WTC11 (cell line): Measurements from ENCODE around the gene ANKDD1B. TPM values are rescaled to one million over a fixed set of nuclear protein-coding genes. Genes with fewer than 3 reads are reported as not detected.

Experiments used
- ATAC-seq: fragments of 200-7000 bp; cut with Tn5 transposase; 2 replicates; pipeline ENCODE4 v1.10.0; 2021; ENCODE audit warnings: mild to moderate bottlenecking, moderate library complexity
- CTCF ChIA-PET: fragments of 300-600 bp; sonication (Branson Sonifier 250); formaldehyde crosslinking; loops from one replicate; lab custom pipeline; 2021; ENCODE audit warnings: antibody characterized with exemption; lab: Charles Lee
- POLR2A ChIA-PET: fragments of 350-600 bp; sonication (Branson Sonifier 250); formaldehyde crosslinking; loops from one replicate; lab custom pipeline; 2021; ENCODE audit warnings: antibody characterized with exemption; lab: Charles Lee
- DNase-seq: peaks from one replicate; pipeline ENCODE4 v3.0.0; 2021; ENCODE audit warnings: low spot score
- H3K27ac Mint-ChIP-seq: 2 replicates; pipeline ENCODE4 v1.8.0; 2021; ENCODE audit warnings: mixed read lengths
- H3K27me3 Mint-ChIP-seq: 2 replicates; pipeline ENCODE4 v1.8.0; 2021; ENCODE audit warnings: low read depth, mild to moderate bottlenecking, moderate library complexity, mixed read lengths
- H3K36me3 Mint-ChIP-seq: 2 replicates; pipeline ENCODE4 v1.8.0; 2021; ENCODE audit warnings: mixed read lengths
- H3K4me1 Mint-ChIP-seq: 2 replicates; pipeline ENCODE4 v1.8.0; 2022; ENCODE audit warnings: mixed read lengths
- H3K4me3 Mint-ChIP-seq: 2 replicates; pipeline ENCODE4 v1.8.0; 2021; ENCODE audit warnings: mild to moderate bottlenecking, moderate library complexity, mixed read lengths
- H3K9me3 Mint-ChIP-seq: 2 replicates; pipeline ENCODE4 v1.8.0; 2021; ENCODE audit warnings: mixed read lengths
- AFF4 ChIP-seq: sonication (generic); formaldehyde crosslinking; IDR thresholded peaks from 2 replicates; pipeline ENCODE4 v1.8.1; 2023; ENCODE audit warnings: mild to moderate bottlenecking, missing genetic modification reagents, borderline replicate concordance
- ATF3 ChIP-seq: sonication (generic); formaldehyde crosslinking; conservative IDR thresholded peaks from 2 replicates; pipeline ENCODE4 v1.8.1; 2022; ENCODE audit warnings: mild to moderate bottlenecking, missing genetic modification reagents
- CDX4 ChIP-seq: fragments of 250-450 bp; sonication (Bioruptor Pico); IDR thresholded peaks from 2 replicates; pipeline ENCODE4 v1.9.0; 2021; ENCODE audit warnings: moderate library complexity, mild to moderate bottlenecking, inconsistent platforms, borderline replicate concordance
- CREB1 ChIP-seq: sonication (generic); formaldehyde crosslinking; IDR thresholded peaks from 2 replicates; pipeline ENCODE4 v1.8.0; 2023; ENCODE audit warnings: mild to moderate bottlenecking, missing genetic modification reagents
- EMX1 ChIP-seq: fragments of 250-450 bp; sonication (Bioruptor Pico); IDR thresholded peaks from 2 replicates; pipeline ENCODE4 v1.8.0; 2021; ENCODE audit warnings: mild to moderate bottlenecking
- GRHL2 ChIP-seq: fragments of 250-450 bp; sonication (Bioruptor Pico); IDR thresholded peaks from 2 replicates; pipeline ENCODE4 v1.8.0; 2022; ENCODE audit warnings: mild to moderate bottlenecking, moderate library complexity; ENCODE audit not compliant: insufficient replicate concordance, severe bottlenecking
- IRF2 ChIP-seq: sonication (generic); formaldehyde crosslinking; IDR thresholded peaks from 2 replicates; pipeline ENCODE4 v1.8.0; 2022; ENCODE audit warnings: low read depth, missing genetic modification reagents, borderline replicate concordance
- MYBL2 ChIP-seq: sonication (generic); formaldehyde crosslinking; IDR thresholded peaks from 2 replicates; pipeline ENCODE4 v1.8.1; 2023; ENCODE audit warnings: mild to moderate bottlenecking, moderate library complexity, missing genetic modification reagents
- OVOL2 ChIP-seq: fragments of 250-450 bp; sonication (Bioruptor Pico); IDR thresholded peaks from 2 replicates; pipeline ENCODE4 v1.9.0; 2021; ENCODE audit warnings: mild to moderate bottlenecking, borderline replicate concordance
- PREB ChIP-seq: sonication (generic); formaldehyde crosslinking; IDR thresholded peaks from 2 replicates; pipeline ENCODE4 v1.8.1; 2022; ENCODE audit warnings: mild to moderate bottlenecking, missing genetic modification reagents, moderate library complexity, borderline replicate concordance
- STAT6 ChIP-seq: sonication (generic); formaldehyde crosslinking; conservative IDR thresholded peaks from 2 replicates; pipeline ENCODE4 v1.8.1; 2023; ENCODE audit warnings: mild to moderate bottlenecking, low read depth, missing genetic modification reagents, moderate library complexity
- TEAD4 ChIP-seq: sonication (generic); formaldehyde crosslinking; IDR thresholded peaks from 2 replicates; pipeline ENCODE4 v1.8.0; 2022; ENCODE audit warnings: mild to moderate bottlenecking, missing genetic modification reagents
- USF1 ChIP-seq: sonication (generic); formaldehyde crosslinking; IDR thresholded peaks from 2 replicates; pipeline ENCODE4 v1.8.0; 2022; ENCODE audit warnings: mild to moderate bottlenecking, missing genetic modification reagents
- ZBTB43 ChIP-seq: sonication (generic); formaldehyde crosslinking; IDR thresholded peaks from 2 replicates; pipeline ENCODE4 v1.8.1; 2023; ENCODE audit warnings: mild to moderate bottlenecking, missing genetic modification reagents
- ZNF138 ChIP-seq: sonication (generic); formaldehyde crosslinking; conservative IDR thresholded peaks from 2 replicates; pipeline ENCODE4 v1.8.1; 2022; ENCODE audit warnings: mild to moderate bottlenecking, moderate library complexity, missing genetic modification reagents
- ZNF232 ChIP-seq: sonication (generic); formaldehyde crosslinking; IDR thresholded peaks from 2 replicates; pipeline ENCODE4 v1.8.0; 2022; ENCODE audit warnings: mild to moderate bottlenecking, missing genetic modification reagents
- ZNF263 ChIP-seq: sonication (generic); formaldehyde crosslinking; IDR thresholded peaks from 2 replicates; pipeline ENCODE4 v1.8.1; 2022; ENCODE audit warnings: low read depth, mild to moderate bottlenecking, moderate library complexity, missing genetic modification reagents
- ZNF396 ChIP-seq: fragments of 250-450 bp; sonication (Bioruptor Pico); IDR thresholded peaks from 2 replicates; pipeline ENCODE4 v1.8.0; 2021; ENCODE audit warnings: mild to moderate bottlenecking, moderate library complexity, borderline replicate concordance
- total RNA-seq: library from RNA; stranded (reverse); gene quantifications from 3 replicates; pipeline ENCODE4 v1.2.3, GENCODE V29; 2021

ANKDD1B gene
- total RNA-seq, 1 experiment from 2014 or later, result 0.28 TPM

GRCh38 chr5:75685141-75685540, 73.9 kb downstream of the ANKDD1B start:
- Mint-ChIP-seq H3K9me3 (no peaks in the 10 kb centered on the region), H3K27ac (no peak overlapping the region), H3K4me1 (no peaks in the 10 kb centered on the region), H3K4me3 (no peak overlapping the region), H3K36me3 (peaks cover 17% of the 10 kb centered on the region), H3K27me3 (no peaks in the 10 kb centered on the region)
- DNase-seq (no peak), ATAC-seq (no peak)
- no peak for TF ChIP-seq CREB1 (CRISPR knock-in tag)
- TF ChIP-seq GRHL2 (CRISPR knock-in tag), result no peak
- no peak for TF ChIP-seq TEAD4 (CRISPR knock-in tag)
- ChIA-PET CTCF (no interaction called here), POLR2A (no interaction called here)

- CTCF ChIA-PET, result no interaction called here
- H3K4me3 Mint-ChIP-seq, result no peak overlapping the region
- DNase-seq (no peak), ATAC-seq (no peak)
- H3K36me3 Mint-ChIP-seq, result peaks cover 17% of the 10 kb centered on the region
- H3K9me3 Mint-ChIP-seq, result no peaks in the 10 kb centered on the region
- no peak overlapping the region for H3K27ac Mint-ChIP-seq
- no peaks in the 10 kb centered on the region for H3K4me1 Mint-ChIP-seq
- POLR2A ChIA-PET, result no interaction called here
- H3K27me3 Mint-ChIP-seq, result no peaks in the 10 kb centered on the region
- no peak for TF ChIP-seq MYBL2 (CRISPR knock-in tag)
- TF ChIP-seq EMX1 (CRISPR knock-in tag), result no peak
- no peak for TF ChIP-seq OVOL2 (CRISPR knock-in tag)
- no peak for TF ChIP-seq ZNF396 (CRISPR knock-in tag)
- no peak for TF ChIP-seq CDX4 (CRISPR knock-in tag)
- TF ChIP-seq, all 79 proteins: peak for 0
Observed at GRCh38 chr5:75686480-75686879, 75.2 kb downstream of the ANKDD1B start.

GRCh38 chr5:75690669-75691068, 79.4 kb downstream of the ANKDD1B start:
- ATAC-seq (no peak), DNase-seq (no peak)
- Mint-ChIP-seq H3K4me3 (no peak overlapping the region), H3K4me1 (peaks cover 9% of the 10 kb centered on the region), H3K27me3 (no peaks in the 10 kb centered on the region), H3K36me3 (peaks cover 23% of the 10 kb centered on the region), H3K9me3 (no peaks in the 10 kb centered on the region), H3K27ac (no peak overlapping the region)
- ChIA-PET CTCF (no interaction called here), POLR2A (no interaction called here)
- TF ChIP-seq USF1 (CRISPR knock-in tag), result no peak
- TF ChIP-seq ZNF138, result no peak

- Mint-ChIP-seq H3K27me3 (no peaks in the 10 kb centered on the region), H3K36me3 (peaks cover 40% of the 10 kb centered on the region), H3K4me3 (peak overlapping the region; percentile 79), H3K9me3 (peaks cover 10% of the 10 kb centered on the region), H3K27ac (no peak overlapping the region), H3K4me1 (peaks cover 23% of the 10 kb centered on the region)
- POLR2A ChIA-PET, result no interaction called here
- CTCF ChIA-PET, result no interaction called here
- no peak for ATAC-seq
- no peak for DNase-seq
- TF ChIP-seq IRF2 (CRISPR knock-in tag), result no peak
- no peak for TF ChIP-seq ATF3 (CRISPR knock-in tag)
- TF ChIP-seq GRHL2 (CRISPR knock-in tag), result no peak
- no peak for TF ChIP-seq PREB (CRISPR knock-in tag)
- TF ChIP-seq ZNF263 (CRISPR knock-in tag), result no peak
- TF ChIP-seq ZNF138, result no peak
- no peak for TF ChIP-seq STAT6 (CRISPR knock-in tag)
- TF ChIP-seq AFF4 (CRISPR knock-in tag), result no peak
- TF ChIP-seq ZBTB43, result no peak
- no peak for TF ChIP-seq ZNF232 (CRISPR knock-in tag)
- no peak for TF ChIP-seq MYBL2 (CRISPR knock-in tag)
Observed at GRCh38 chr5:75694781-75695180, 83.5 kb downstream of the ANKDD1B start.
